ENCODE measurements around the gene ZNF668. TPM values are rescaled to one million over a fixed set of nuclear protein-coding genes. Genes with fewer than 3 reads are reported as not detected.

The ZNF668 gene
- total and polyA plus RNA-seq, 2 experiments from 2014 or later = 6.2 to 13.1 TPM

GRCh38 chr16:31088459-31089183, 14.6 kb upstream of the ZNF668 start, which contains the start of gene PRSS53:
Gene PRSS53, minus strand, starts transcription at chr16:31088943. Its CDS starts 134 bp downstream, at chr16:31088809.
- H2AFZ ChIP-seq = no peak within 1 kb of the TSS
- DNase-seq (ENCODE audit: low spot score) (no peak), ATAC-seq (no peak)
- H3K27me3 Mint-ChIP-seq (ENCODE audit: insufficient read depth, low read depth, poor library complexity) = peaks cover 15% of the 10 kb centered on the region
- no peak within 1 kb of the TSS for H3K27ac Mint-ChIP-seq
- no peak within 1 kb of the TSS for H3K27ac ChIP-seq (ENCODE audit: low read depth)
- H3K9me2 ChIP-seq (ENCODE audit: insufficient read depth) = no peaks in the 10 kb centered on the region
- no peaks in the 10 kb centered on the region for H4K20me1 ChIP-seq (replicated peaks; ENCODE audit: insufficient read depth)
- H3K36me3 ChIP-seq (ENCODE audit: insufficient read depth) = no peaks in the 10 kb centered on the region
- no peak within 1 kb of the TSS for H3K4me3 ChIP-seq
- TF ChIP-seq NANOG (IDR thresholded peaks at IDR 0.05; ENCODE audit: borderline replicate concordance) (no peak), CTCF (conservative IDR thresholded peaks at IDR 0.05; ENCODE audit: low read depth in 2 of 2) (no peak), ETS1 (IDR thresholded peaks at IDR 0.05) (no peak)
- H3K27me3 ChIP-seq (ENCODE audit: insufficient read depth) = no peaks in the 10 kb centered on the region
- no peak within 1 kb of the TSS for H3K4me2 ChIP-seq
- no peak within 1 kb of the TSS; the same call in 2 of the 3 replicates for H3K4me3 Mint-ChIP-seq
- H3K4me1 ChIP-seq (ENCODE audit: insufficient read depth) = peaks cover 7% of the 10 kb centered on the region; the same call in 1 of the 2 replicates
- no peaks in the 10 kb centered on the region for H3K9me3 Mint-ChIP-seq
- peaks cover 24% of the 10 kb centered on the region for H3K36me3 Mint-ChIP-seq (ENCODE audit: low read depth)
- peaks cover 13% of the 10 kb centered on the region for H3K79me2 ChIP-seq (replicated peaks; ENCODE audit: insufficient read depth)
- H3K4me1 Mint-ChIP-seq = peaks cover 5% of the 10 kb centered on the region; the same call in 1 of the 3 replicates
- no peaks in the 10 kb centered on the region for H3F3A ChIP-seq (replicated peaks; ENCODE audit: low read depth)

GRCh38 chr16:31087971-31088370, 13.9 kb upstream of the ZNF668 start:
- H2AFZ ChIP-seq = no peak overlapping the region
- H3K79me2 ChIP-seq (replicated peaks; ENCODE audit: insufficient read depth) = peaks cover 9% of the 10 kb centered on the region
- peaks cover 27% of the 10 kb centered on the region for H3K36me3 Mint-ChIP-seq (ENCODE audit: low read depth)
- H3K4me3 Mint-ChIP-seq = no peak overlapping the region
- no peak overlapping the region for H3K27ac ChIP-seq (ENCODE audit: low read depth)
- no peaks in the 10 kb centered on the region for H3K9me3 Mint-ChIP-seq
- H3K36me3 ChIP-seq (ENCODE audit: insufficient read depth) = no peaks in the 10 kb centered on the region
- peaks cover 5% of the 10 kb centered on the region; the same call in 1 of the 3 replicates for H3K4me1 Mint-ChIP-seq
- no peak for ATAC-seq
- H3K27me3 Mint-ChIP-seq (ENCODE audit: insufficient read depth, low read depth, poor library complexity) = peaks cover 15% of the 10 kb centered on the region
- no peak overlapping the region for H3K4me2 ChIP-seq
- 0 out of 2 replicates have a peak, but pooled peaks cover 3% of the 10 kb centered on the region for H3K4me1 ChIP-seq (ENCODE audit: insufficient read depth)
- H3K27ac Mint-ChIP-seq = no peak overlapping the region
- H3K9me2 ChIP-seq (ENCODE audit: insufficient read depth) = no peaks in the 10 kb centered on the region
- H3F3A ChIP-seq (replicated peaks; ENCODE audit: low read depth) = no peaks in the 10 kb centered on the region
- no peaks in the 10 kb centered on the region; the same call in 1 of the 2 replicates for H4K20me1 ChIP-seq (replicated peaks; ENCODE audit: insufficient read depth)
- H3K27me3 ChIP-seq (ENCODE audit: insufficient read depth) = no peaks in the 10 kb centered on the region
- DNase-seq (ENCODE audit: low spot score) = no peak
- H3K4me3 ChIP-seq = no peak overlapping the region
- TF ChIP-seq CREB1 (CRISPR knock-in tag; IDR thresholded peaks at IDR 0.05; ENCODE audit: low read depth) (no peak), JUNB (IDR thresholded peaks at IDR 0.05; ENCODE audit: unreplicated experiment) (no peak), EZH2 (IDR thresholded peaks at IDR 0.05; ENCODE audit: low read depth, unreplicated experiment) (no peak), ZNF114 (CRISPR knock-in tag; IDR thresholded peaks at IDR 0.05) (no peak), EZH2phosphoT487 (IDR thresholded peaks at IDR 0.05; ENCODE audit: unreplicated experiment) (no peak), NANOG (IDR thresholded peaks at IDR 0.05; ENCODE audit: borderline replicate concordance) (no peak), ZNF331 (CRISPR knock-in tag; IDR thresholded peaks at IDR 0.05; ENCODE audit: low read depth) (no peak), CTCF (conservative IDR thresholded peaks at IDR 0.05; ENCODE audit: low read depth in 2 of 2) (no peak), REST (IDR thresholded peaks at IDR 0.05; ENCODE audit: unreplicated experiment) (no peak), STAT1 (IDR thresholded peaks at IDR 0.05; ENCODE audit: unreplicated experiment) (no peak), ETS1 (IDR thresholded peaks at IDR 0.05) (no peak), POLR2AphosphoS5 (IDR thresholded peaks at IDR 0.05; ENCODE audit: low read depth) (no peak)
